Measurements from ENCODE around the gene FHL2. TPM values are rescaled to one million over a fixed set of nuclear protein-coding genes. Genes with fewer than 3 reads are reported as not detected.
A peak's percentile ranks its signal among the peaks of the same experiment; 100 is the strongest.

FHL2 gene
- total RNA-seq, 4 donors from 2014 or later: 14.9 to 31.8 (median 21.4) TPM

DNA sequence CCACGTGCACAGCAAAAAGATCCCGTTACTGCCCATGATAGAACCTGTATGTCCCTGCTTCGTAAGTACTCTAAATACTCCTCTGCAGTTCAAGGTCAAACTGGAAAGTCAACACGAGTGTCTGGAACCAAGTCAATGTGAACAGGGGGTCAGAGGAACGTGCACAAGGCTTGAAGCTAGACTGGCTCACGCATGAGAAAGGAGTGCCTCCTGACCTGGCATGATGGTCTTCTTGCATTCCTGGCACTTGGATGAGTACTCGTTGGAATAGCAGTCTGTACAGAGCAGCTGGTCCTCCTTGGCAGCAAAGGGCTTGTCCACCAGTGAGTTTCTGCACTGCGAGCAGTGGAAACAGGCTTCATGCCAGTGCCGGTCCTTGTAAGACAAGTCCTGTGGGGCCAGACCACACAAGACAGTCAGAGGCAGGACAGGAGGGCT lies 25.5 kb downstream of the FHL2 start:
- H3K9me3 ChIP-seq: no peaks in the 10 kb centered on the region
- H3K4me3 ChIP-seq: no peak overlapping the region
- no peaks in the 10 kb centered on the region for H3K27me3 ChIP-seq
- H3K36me3 ChIP-seq: peaks cover 0 to 5% of the 10 kb centered on the region in 2 donors
- in situ Hi-C loops (cut with MboI; ENCODE audit: low sequenced_read_pairs in 4 of 4) (loop anchor here in 3 of 4 donors (5.0 kb wide), 1 partner anchor 144 kb away; no protein-coding TSS in a partner anchor), intact Hi-C loops (cut with DNase I; ENCODE audit: low total_unique reads) (loop anchor here (5.0 kb wide), 1 partner anchor 84 kb away; no protein-coding TSS in a partner anchor)
- peaks cover 61 to 74% of the 10 kb centered on the region in 2 donors for H3K4me1 ChIP-seq
- ATAC-seq (peak; percentile 82 to 91), DNase-seq (peak; percentile 83 to 93)
- no peak for TF ChIP-seq POLR2A (IDR thresholded peaks at IDR 0.05)
- TF ChIP-seq, protein P1, sequence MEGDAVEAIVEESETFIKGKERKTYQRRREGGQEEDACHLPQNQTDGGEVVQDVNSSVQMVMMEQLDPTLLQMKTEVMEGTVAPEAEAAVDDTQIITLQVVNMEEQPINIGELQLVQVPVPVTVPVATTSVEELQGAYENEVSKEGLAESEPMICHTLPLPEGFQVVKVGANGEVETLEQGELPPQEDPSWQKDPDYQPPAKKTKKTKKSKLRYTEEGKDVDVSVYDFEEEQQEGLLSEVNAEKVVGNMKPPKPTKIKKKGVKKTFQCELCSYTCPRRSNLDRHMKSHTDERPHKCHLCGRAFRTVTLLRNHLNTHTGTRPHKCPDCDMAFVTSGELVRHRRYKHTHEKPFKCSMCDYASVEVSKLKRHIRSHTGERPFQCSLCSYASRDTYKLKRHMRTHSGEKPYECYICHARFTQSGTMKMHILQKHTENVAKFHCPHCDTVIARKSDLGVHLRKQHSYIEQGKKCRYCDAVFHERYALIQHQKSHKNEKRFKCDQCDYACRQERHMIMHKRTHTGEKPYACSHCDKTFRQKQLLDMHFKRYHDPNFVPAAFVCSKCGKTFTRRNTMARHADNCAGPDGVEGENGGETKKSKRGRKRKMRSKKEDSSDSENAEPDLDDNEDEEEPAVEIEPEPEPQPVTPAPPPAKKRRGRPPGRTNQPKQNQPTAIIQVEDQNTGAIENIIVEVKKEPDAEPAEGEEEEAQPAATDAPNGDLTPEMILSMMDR (IDR thresholded peaks at IDR 0.05 in 4 of 5, conservative IDR thresholded peaks at IDR 0.05 in 1 of 5): no peak
- H3K27ac ChIP-seq: peak overlapping the region; percentile 63 to 79 (median 72)

DNA sequence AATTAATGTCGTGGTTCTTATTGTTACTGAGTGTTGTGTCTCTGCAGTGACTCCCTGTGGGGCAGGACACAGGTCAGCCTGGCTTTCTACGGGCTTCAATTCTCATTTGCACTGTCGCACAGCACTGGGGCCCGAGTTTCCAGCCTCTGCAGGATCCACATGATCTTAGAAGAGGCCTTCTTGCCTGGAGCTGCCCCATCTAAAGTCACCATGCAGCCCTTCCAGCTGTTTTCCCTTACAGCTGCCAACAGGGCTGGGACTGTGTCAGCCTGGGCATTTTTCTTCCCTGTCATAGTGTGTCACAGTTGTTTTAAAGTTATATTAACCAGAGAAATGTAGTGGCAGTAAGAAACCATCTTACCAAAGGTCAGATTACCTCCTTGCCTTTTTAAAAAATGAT lies 27.0 kb downstream of the FHL2 start:
- Histone ChIP-seq H3K4me3 (no peak overlapping the region), H3K27me3 (no peaks in the 10 kb centered on the region), H3K4me1 (peaks cover 52 to 61% of the 10 kb centered on the region in 2 donors), H3K36me3 (peaks cover 0 to 19% of the 10 kb centered on the region in 2 donors), H3K9me3 (no peaks in the 10 kb centered on the region), H3K27ac (peak overlapping the region; percentile 21 to 79 (median 72))
- intact Hi-C loops (cut with DNase I; ENCODE audit: low total_unique reads): loop anchor here (5.0 kb wide), 1 partner anchor 85 kb away; no protein-coding TSS in a partner anchor
- TF ChIP-seq POLR2A (IDR thresholded peaks at IDR 0.05): no peak
- TF ChIP-seq, protein P1 (IDR thresholded peaks at IDR 0.05 in 4 of 5, conservative IDR thresholded peaks at IDR 0.05 in 1 of 5): no peak
- DNase-seq: no peak
- in situ Hi-C loops (cut with MboI; ENCODE audit: low sequenced_read_pairs in 4 of 4): loop anchor here in 3 of 4 donors (5.0 kb wide), 1 partner anchor 145 kb away; no protein-coding TSS in a partner anchor
- ATAC-seq: no peak

DNA sequence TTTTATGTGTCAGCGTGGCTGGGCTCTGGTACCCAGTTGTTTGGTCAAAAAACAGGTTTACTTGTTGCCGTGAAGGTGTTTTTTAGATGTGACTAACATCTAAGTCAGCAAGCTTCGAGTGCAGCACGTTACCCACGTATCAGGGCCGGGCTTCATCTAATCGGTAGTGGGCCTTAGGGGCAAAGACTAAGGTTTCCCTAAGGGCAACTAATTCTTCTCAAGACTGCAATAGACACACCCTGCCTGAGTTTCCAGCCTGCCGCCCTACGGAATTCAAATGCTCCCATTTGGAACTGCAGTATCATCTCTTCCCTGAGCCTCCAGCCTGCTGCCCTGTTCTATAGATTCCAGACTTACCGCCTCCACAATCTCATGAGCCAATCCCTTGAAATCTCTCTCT lies 27.7 kb downstream of the FHL2 start:
- DNase-seq (no peak), ATAC-seq (no peak)
- Histone ChIP-seq H3K4me1 (peaks cover 46 to 54% of the 10 kb centered on the region in 2 donors), H3K4me3 (no peak overlapping the region), H3K27me3 (no peaks in the 10 kb centered on the region), H3K9me3 (no peaks in the 10 kb centered on the region), H3K36me3 (peaks cover 0 to 20% of the 10 kb centered on the region in 2 donors), H3K27ac (peak overlapping the region in 1 of 4 donors; percentile 72)
- in situ Hi-C loops (cut with MboI; ENCODE audit: low sequenced_read_pairs in 4 of 4) (loop anchor here in 3 of 4 donors (5.0 kb wide), 1 partner anchor 146 kb away; no protein-coding TSS in a partner anchor), intact Hi-C loops (cut with DNase I; ENCODE audit: low total_unique reads) (loop anchor here (5.0 kb wide), 1 partner anchor 86 kb away; no protein-coding TSS in a partner anchor)
- TF ChIP-seq, protein P1 (IDR thresholded peaks at IDR 0.05 in 4 of 5, conservative IDR thresholded peaks at IDR 0.05 in 1 of 5): no peak
- no peak for TF ChIP-seq POLR2A (IDR thresholded peaks at IDR 0.05)

DNA sequence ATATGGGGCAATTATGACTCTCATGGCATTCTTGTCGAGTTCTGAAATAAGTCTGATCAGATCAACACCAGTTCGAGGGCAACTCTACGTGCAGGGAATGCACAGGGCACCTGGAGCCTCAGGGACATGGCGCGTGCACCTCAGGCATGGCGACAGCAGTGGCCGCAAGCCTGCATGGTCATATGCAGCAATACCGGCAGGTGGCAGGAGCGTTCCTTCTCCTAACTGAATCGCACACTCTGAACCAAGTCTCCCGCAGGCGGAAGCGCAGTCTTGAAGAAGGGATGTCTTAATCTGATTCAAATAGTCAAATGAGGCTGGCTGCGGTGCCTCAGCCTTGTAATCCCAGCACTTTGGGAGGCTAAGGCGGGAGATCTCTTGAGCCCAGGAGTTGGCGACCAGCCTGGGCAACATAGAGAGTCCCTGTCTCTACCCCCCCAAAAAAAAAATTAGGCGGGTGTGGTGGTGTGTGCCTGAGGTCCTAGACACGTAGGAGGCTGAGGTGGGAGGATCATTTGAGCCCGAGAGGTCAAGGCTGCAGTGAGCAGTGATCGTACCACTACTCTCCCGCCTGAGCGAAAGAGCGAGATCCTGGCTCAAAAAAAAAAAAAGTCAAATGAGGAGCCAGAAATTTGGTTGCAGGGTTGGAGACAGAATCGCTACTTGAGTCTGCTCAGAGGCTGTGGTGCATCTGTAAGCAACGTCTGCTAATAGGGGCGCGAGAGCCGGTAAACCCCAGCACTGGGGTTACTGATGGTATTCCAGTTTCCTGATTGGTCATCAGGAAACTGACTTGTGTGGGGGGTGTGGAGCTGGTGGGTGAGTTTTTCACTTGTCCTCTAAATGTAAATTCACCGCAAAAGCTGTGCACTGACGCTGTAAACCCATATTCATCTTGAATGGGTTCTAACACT lies 28.8 kb downstream of the FHL2 start:
- ATAC-seq: peak; percentile 70 to 73
- TF ChIP-seq, protein P1 (IDR thresholded peaks at IDR 0.05 in 4 of 5, conservative IDR thresholded peaks at IDR 0.05 in 1 of 5): peak; percentile 92 to 95 (median 93)
- no peak for TF ChIP-seq POLR2A (IDR thresholded peaks at IDR 0.05)
- peak; percentile 73 to 82 for DNase-seq
- intact Hi-C loops (cut with DNase I; ENCODE audit: low total_unique reads) (loop anchor here (1.0 to 5.0 kb wide), 2 partner anchors 87 to 151 kb away; no protein-coding TSS in a partner anchor), in situ Hi-C loops (cut with MboI; ENCODE audit: low sequenced_read_pairs in 4 of 4) (loop anchor here (5.0 kb wide), 1 partner anchor 147 kb away; no protein-coding TSS in a partner anchor)
- peak overlapping the region in 2 of 4 donors; percentile 22 to 48 for H3K27ac ChIP-seq
- peaks cover 0 to 20% of the 10 kb centered on the region in 2 donors for H3K36me3 ChIP-seq
- H3K4me3 ChIP-seq: no peak overlapping the region
- H3K4me1 ChIP-seq: peaks cover 37 to 44% of the 10 kb centered on the region in 2 donors
- H3K27me3 ChIP-seq: no peaks in the 10 kb centered on the region
- H3K9me3 ChIP-seq: no peaks in the 10 kb centered on the region

Data from gastrocnemius medialis (tissue), 4 donors.